Astrocyte of the cerebellum (primary cell): Measurements from ENCODE around the gene P2RY12.

Source experiments
- DNase-seq: peaks from one replicate; pipeline ENCODE4 v3.0.0-alpha.2; 2011; ENCODE audit warnings: low read depth
- H3K4me3 ChIP-seq: 2 replicates; pipeline ENCODE4 v1.5.1; 2011; ENCODE audit warnings: mild to moderate bottlenecking, low read depth, low read length, moderate library complexity
- CTCF ChIP-seq: IDR thresholded peaks from 2 replicates; pipeline ENCODE4 v1.5.1; 2012; ENCODE audit warnings: low read length, low read depth, moderate library complexity, mild to moderate bottlenecking; ENCODE audit errors: missing control alignments
- in situ Hi-C: cut with HindIII; loops from 2 replicates; pipeline ENCODE4 v1.10.0; 2017; ENCODE audit warnings: low sequenced_read_pairs

P2RY12 gene

GRCh38 chr3:151425627-151426340, 41.2 kb upstream of the P2RY12 start:
- H3K4me3 ChIP-seq: no peak overlapping the region
- TF ChIP-seq CTCF: no peak
- DNase-seq: no peak
- in situ Hi-C loops: no loop called here

GRCh38 chr3:151423091-151423490, 38.5 kb upstream of the P2RY12 start:
- DNase-seq: no peak
- TF ChIP-seq CTCF: no peak
- H3K4me3 ChIP-seq: no peak overlapping the region
- in situ Hi-C loops: no loop called here

- in situ Hi-C loops: no loop called here
- TF ChIP-seq CTCF: peak; percentile 4
- DNase-seq: no peak
- no peak overlapping the region for H3K4me3 ChIP-seq
These were observed 37.4 kb upstream of the P2RY12 start for GRCh38 chr3:151421938-151422337.

- TF ChIP-seq CTCF: no peak
- H3K4me3 ChIP-seq: no peak overlapping the region
- no peak for DNase-seq
- in situ Hi-C loops: no loop called here
These were observed 35.3 kb upstream of the P2RY12 start for GRCh38 chr3:151419806-151420205.

GRCh38 chr3:151415289-151415688, 30.7 kb upstream of the P2RY12 start:
- in situ Hi-C loops: no loop called here
- TF ChIP-seq CTCF: no peak
- no peak for DNase-seq
- no peak overlapping the region for H3K4me3 ChIP-seq

- no peak overlapping the region for H3K4me3 ChIP-seq
- in situ Hi-C loops: no loop called here
- DNase-seq: no peak
- peak; percentile 3 for TF ChIP-seq CTCF
These were observed 28.4 kb upstream of the P2RY12 start for GRCh38 chr3:151412989-151413388.
